Kidney epithelial cell (primary cell): ENCODE results near the gene MRTFB. TPM values are rescaled to one million over a fixed set of nuclear protein-coding genes. Genes with fewer than 3 reads are reported as not detected.
A peak's percentile ranks its signal among the peaks of the same experiment; 100 is the strongest.

Source experiments
- DNase-seq: peaks from one replicate; pipeline ENCODE4 v3.0.0-alpha.2; 2010; ENCODE audit warnings: low read depth
- H3K27me3 ChIP-seq: 2 replicates; pipeline ENCODE4 v1.6.0; 2011; ENCODE audit warnings: low read length; ENCODE audit not compliant: control insufficient read depth, insufficient read depth
- H3K36me3 ChIP-seq: 2 replicates; pipeline ENCODE4 v1.5.1; 2011; ENCODE audit warnings: low read length; ENCODE audit not compliant: control insufficient read depth, insufficient read depth
- H3K4me3 ChIP-seq: 2 replicates; pipeline ENCODE4 v1.5.1; 2011; ENCODE audit warnings: low read depth, mild to moderate bottlenecking, control low read depth, low read length
- total RNA-seq: library from RNA; depleted of rRNA; stranded (reverse); fragments of >200 nt; gene quantifications from 2 replicates; pipeline ENCODE4 v1.2.3, GENCODE V29; 2015
- TF ChIP-seq, protein P1 (sequence below): IDR thresholded peaks from 2 replicates; pipeline ENCODE4 v1.5.1; 2011; ENCODE audit warnings: mild to moderate bottlenecking, moderate library complexity, low read length, control low read depth, inconsistent platforms; ENCODE audit not compliant: insufficient read depth, poor library complexity, severe bottlenecking

The MRTFB gene
- total RNA-seq, 1 donor from 2014 or later = 15.8 TPM

DNA sequence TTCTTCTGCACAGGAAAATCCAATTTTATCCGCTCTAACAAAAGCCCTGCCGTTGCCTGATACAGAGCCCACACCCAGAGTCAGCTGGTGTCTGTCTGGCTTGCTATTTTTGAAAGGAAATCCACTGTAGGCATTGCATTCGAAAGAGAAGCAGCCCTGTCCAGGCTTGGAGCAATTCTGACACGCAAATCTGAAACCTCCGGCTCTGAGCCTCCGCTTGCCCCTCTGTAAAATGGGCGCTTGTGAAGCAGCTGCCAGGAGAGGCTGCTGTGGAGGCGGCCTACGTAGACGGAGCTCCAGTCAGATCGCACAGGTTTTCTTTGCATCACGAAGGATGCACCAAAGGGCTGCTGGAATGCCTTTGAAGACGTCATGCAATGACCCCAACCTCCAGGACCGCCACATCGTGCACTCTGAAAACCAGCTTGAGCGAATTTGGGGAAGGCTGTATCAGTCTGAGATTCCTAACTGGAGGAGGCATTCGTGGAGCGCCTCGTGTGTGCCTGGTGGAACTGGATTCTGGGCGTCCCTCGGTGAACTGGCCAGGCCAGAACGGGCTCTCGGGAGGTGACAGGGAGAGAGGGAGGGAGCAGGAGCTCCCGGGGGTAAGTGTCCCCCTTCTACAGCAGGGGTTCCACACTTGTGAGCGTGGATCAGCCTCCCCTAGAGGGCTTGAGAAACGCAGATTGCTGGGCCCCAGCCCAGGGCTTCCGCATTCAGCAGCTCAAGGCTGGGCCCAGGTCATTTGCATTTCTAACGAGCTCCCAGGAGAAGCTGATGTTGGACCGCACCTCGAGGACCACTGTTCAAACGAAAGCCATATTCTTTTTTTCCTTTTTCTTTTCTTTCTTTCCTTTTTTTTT lies 215.5 kb downstream of the MRTFB start:
- TF ChIP-seq, protein P1, sequence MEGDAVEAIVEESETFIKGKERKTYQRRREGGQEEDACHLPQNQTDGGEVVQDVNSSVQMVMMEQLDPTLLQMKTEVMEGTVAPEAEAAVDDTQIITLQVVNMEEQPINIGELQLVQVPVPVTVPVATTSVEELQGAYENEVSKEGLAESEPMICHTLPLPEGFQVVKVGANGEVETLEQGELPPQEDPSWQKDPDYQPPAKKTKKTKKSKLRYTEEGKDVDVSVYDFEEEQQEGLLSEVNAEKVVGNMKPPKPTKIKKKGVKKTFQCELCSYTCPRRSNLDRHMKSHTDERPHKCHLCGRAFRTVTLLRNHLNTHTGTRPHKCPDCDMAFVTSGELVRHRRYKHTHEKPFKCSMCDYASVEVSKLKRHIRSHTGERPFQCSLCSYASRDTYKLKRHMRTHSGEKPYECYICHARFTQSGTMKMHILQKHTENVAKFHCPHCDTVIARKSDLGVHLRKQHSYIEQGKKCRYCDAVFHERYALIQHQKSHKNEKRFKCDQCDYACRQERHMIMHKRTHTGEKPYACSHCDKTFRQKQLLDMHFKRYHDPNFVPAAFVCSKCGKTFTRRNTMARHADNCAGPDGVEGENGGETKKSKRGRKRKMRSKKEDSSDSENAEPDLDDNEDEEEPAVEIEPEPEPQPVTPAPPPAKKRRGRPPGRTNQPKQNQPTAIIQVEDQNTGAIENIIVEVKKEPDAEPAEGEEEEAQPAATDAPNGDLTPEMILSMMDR = no peak
- DNase-seq = no peak
- Histone ChIP-seq H3K36me3 (no peaks in the 10 kb centered on the region), H3K27me3 (no peaks in the 10 kb centered on the region), H3K4me3 (peak overlapping the region; percentile 22)

DNA sequence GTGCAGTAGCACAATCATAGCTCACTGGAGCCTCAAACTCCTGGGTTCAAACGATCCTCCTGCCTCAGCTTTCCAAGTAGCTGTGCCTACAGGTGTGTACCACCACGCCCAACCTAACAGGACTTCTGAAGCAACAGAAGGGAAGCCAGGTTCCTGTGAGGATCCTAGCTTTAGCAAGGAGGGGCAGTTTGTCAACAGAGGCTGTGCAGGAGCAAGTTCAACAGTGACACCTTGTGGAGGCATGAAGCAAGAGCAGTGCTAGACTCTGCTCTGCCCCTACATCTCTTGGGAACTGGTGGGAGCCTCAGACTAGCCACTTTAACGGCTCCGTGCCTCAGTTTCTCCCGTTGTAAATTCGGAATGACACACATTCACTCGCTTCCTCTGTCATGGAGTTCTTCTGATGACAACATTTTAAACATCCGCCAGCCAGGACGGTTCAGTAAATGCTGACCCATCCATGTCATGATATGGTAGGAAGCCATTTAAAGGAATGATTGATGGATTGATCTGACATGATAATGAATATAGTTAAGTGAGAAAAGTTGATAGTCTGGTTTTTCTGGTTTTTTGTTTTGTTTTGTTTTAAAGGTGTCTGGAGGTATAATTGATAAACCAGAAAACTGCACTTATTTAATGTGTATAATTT lies 218.7 kb downstream of the MRTFB start:
- TF ChIP-seq, protein P1 = peak; percentile 38
- no peaks in the 10 kb centered on the region for H3K36me3 ChIP-seq
- DNase-seq = no peak
- no peak overlapping the region for H3K4me3 ChIP-seq
- H3K27me3 ChIP-seq = no peaks in the 10 kb centered on the region

DNA sequence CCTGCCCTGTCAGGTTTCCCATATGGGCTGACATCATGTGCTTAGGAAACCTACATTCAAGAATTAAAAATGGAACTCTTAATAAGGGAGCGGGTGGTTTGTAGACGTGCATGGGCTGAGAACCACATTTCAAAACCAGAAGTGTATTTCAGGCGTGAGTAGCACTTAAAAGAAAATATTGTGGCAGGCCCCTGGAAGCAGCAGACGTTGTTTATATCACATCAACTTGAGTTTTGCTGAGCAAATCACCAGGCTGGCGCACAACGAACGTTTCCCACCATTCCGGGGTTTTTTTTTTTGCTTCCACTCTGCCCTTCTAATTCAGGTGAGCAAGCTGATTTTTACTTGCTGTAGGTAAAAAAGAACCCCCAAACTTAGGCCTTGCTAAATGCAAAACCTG lies 220.2 kb downstream of the MRTFB start:
- TF ChIP-seq, protein P1 = no peak
- Histone ChIP-seq H3K36me3 (no peaks in the 10 kb centered on the region), H3K4me3 (no peak overlapping the region), H3K27me3 (no peaks in the 10 kb centered on the region)
- DNase-seq = no peak

DNA sequence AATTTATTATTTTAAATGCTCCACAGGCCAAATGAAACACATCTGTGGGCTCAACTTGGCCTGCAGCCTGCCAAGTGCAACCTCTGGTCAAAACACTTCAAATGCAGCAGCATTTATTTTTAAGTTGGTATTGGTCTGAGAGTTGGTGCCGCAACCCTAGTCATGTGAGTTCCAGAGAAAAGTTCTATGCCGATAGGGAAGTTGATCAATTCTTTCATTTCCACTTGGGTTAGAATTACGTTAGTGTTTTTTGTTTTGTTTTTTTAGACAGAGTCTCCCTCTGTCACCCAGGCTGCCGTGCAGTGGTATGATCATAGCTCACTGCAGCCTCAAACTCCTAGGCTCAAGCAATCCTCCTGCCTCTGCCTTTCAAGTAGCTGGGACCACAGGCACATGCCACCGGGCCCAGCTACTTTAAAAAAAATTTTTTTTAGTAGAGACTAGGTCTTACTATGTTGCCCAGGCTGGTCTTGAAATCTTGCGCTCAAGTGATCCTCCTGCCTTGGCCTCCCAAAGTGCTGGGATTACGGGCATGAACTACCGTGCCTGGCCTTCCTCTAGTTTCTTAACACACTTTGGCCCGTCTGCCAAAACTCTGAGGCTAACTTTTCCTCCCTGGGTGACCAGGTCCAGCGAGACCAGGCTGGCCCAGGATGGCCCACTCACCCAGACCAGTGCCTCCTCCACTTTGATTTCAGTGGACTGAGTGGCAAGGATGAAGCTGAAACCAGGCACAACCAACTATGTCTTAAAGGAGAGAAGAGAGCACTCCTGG lies 221.1 kb downstream of the MRTFB start:
- no peaks in the 10 kb centered on the region for H3K36me3 ChIP-seq
- no peak overlapping the region for H3K4me3 ChIP-seq
- DNase-seq = no peak
- H3K27me3 ChIP-seq = no peaks in the 10 kb centered on the region
- TF ChIP-seq, protein P1 = no peak

DNA sequence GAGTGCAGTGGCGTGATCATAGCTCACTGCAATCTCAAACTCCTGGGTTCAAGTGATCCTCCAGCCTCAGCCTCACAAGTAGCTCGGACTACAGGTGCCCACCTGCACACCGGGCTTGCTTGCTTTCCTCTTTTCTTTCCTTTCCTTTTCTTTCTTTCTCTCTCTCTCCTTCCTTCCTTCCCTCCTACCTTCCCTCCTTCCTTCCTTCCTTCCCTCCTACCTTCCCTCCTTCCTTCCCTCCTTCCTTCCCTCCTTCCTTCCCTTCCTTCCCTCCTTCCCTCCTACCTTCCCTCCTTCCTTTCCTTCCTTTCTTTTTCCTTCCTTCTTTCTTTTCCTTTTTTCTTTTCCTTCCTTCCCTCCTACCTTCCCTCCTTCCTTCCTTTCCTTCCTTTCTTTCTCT lies 225.5 kb downstream of the MRTFB start:
- H3K36me3 ChIP-seq = no peaks in the 10 kb centered on the region
- no peaks in the 10 kb centered on the region for H3K27me3 ChIP-seq
- no peak overlapping the region for H3K4me3 ChIP-seq
- TF ChIP-seq, protein P1 = no peak
- DNase-seq = no peak
